Coronary artery (tissue), 2 donors: ENCODE data around the gene FOXN3.
"Not testable (repeated sequence)": the region's sequence is repeated elsewhere in the genome, so short reads cannot be mapped to it uniquely, and the experiment has no call there.

Experiments used
- DNase-seq: peaks from one replicate; pipeline ENCODE4 v3.0.0-alpha.2; 2017; ENCODE audit warnings: low spot score
- H3K27ac ChIP-seq, 2 donors: fragments of 200-600 bp; sonication (generic); one replicate each; pipeline ENCODE4 v1.5.1; 2016 to 2019
- H3K4me3 ChIP-seq: fragments of 200-600 bp; sonication (generic); 2 replicates; pipeline ENCODE4 v1.5.1; 2016; ENCODE audit warnings: mild to moderate bottlenecking, moderate library complexity
- TF ChIP-seq, protein P1 (sequence below): fragments of 200-600 bp; sonication (generic); IDR thresholded peaks from one replicate; pipeline ENCODE4 v1.5.1; 2019; ENCODE audit warnings: antibody characterized with exemption

FOXN3 gene

DNA sequence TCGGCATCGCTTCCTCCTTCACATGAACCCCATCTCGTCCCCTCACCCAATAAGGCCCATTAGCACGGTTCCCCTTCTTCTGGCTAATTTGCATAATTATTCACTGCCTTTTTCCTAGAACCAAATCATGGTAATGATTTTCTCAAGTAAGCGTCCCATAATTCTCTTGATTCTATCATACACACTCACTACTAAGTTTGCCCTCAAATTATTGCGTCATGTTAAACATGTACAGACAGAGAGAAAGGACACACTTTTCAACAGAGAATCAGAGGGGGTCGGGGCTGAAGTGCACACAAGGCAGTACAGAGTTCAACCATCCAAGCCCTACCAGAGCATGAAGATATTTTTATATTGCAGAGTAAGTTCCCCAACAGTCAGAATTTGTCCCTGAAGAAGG is 256.6 kb downstream of the FOXN3 start:
- DNase-seq = no peak
- H3K27ac ChIP-seq = no peak overlapping the region
- no peak overlapping the region for H3K4me3 ChIP-seq
- TF ChIP-seq, protein P1, sequence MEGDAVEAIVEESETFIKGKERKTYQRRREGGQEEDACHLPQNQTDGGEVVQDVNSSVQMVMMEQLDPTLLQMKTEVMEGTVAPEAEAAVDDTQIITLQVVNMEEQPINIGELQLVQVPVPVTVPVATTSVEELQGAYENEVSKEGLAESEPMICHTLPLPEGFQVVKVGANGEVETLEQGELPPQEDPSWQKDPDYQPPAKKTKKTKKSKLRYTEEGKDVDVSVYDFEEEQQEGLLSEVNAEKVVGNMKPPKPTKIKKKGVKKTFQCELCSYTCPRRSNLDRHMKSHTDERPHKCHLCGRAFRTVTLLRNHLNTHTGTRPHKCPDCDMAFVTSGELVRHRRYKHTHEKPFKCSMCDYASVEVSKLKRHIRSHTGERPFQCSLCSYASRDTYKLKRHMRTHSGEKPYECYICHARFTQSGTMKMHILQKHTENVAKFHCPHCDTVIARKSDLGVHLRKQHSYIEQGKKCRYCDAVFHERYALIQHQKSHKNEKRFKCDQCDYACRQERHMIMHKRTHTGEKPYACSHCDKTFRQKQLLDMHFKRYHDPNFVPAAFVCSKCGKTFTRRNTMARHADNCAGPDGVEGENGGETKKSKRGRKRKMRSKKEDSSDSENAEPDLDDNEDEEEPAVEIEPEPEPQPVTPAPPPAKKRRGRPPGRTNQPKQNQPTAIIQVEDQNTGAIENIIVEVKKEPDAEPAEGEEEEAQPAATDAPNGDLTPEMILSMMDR = no peak

- Histone ChIP-seq H3K4me3 (no peak overlapping the region), H3K27ac (no peak overlapping the region)
- DNase-seq = no peak
- TF ChIP-seq, protein P1 = no peak
These were observed 258.3 kb downstream of the FOXN3 start for GRCh38 chr14:89158701-89159100.

DNA sequence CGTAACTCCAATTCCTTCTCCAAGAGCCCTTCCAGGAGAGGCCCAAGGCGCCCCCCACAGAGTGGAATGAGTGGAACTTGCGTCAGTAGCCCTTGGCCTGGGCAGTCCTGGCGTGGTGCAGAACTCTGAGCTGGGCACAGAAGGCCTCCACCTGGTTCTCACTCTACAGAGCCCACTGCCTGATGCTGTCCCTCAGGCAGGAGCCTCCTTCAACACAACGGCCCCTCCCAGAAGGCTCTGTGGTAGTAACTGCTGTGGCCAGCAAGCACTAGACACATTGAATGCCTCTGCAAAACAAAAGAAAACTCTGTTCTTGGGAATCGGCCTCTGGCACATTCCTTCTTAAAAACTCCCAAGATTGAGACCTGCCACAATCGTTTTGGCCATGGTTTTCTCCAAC is 258.9 kb downstream of the FOXN3 start:
- not testable (repeated sequence) for H3K27ac ChIP-seq, H3K4me3 ChIP-seq, DNase-seq

- H3K4me3 ChIP-seq = no peak overlapping the region
- TF ChIP-seq, protein P1 = no peak
- no peak overlapping the region for H3K27ac ChIP-seq
- DNase-seq = no peak
These were observed 261.5 kb downstream of the FOXN3 start for GRCh38 chr14:89155491-89155890.

DNA sequence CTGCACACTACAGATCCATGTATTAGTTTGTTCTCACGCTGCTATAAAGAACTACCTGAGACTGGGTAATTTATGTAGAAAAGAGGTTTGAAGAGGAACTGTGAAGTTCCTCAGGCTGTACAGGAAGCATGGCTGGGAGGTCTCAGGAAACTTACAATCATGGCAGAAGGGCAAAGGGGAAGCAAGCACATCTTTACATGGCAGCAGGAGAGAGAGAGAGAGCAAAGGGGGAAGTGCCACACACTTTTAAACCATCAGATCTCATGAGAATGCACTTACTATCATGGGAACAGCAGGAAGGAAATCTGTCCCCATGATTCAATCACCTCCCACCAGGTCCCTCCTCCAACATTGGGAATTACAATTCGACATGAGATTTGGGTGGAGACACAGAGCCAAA is 265.3 kb downstream of the FOXN3 start:
- DNase-seq, H3K27ac ChIP-seq, H3K4me3 ChIP-seq: not testable (repeated sequence)

DNA sequence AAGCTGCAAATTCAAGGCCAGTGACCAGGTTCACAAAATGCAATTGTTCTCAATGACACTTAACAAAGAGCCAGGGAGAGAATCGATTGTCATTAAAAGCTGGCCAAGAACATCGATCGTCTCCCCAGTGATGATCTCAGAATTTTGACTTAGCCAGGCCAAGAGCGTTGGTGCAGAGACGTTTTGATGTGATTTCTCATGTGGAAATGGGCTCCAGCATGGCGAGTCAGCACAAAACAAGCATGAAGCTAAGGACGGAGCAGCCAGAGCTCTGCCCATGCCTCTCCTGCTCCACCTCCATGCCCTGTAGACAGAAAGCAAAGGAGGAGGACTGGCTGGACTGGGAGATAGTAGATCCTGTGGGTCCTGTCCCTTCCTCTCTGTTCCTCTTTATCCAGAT is 270.8 kb downstream of the FOXN3 start:
- no peak for DNase-seq
- TF ChIP-seq, protein P1 = no peak

GRCh38 chr14:89144642-89145041 is 272.4 kb downstream of the FOXN3 start:
- TF ChIP-seq, protein P1 = no peak
- no peak overlapping the region for H3K27ac ChIP-seq
- no peak overlapping the region for H3K4me3 ChIP-seq
- no peak for DNase-seq

More for the DNA sequence above, 270.8 kb downstream of the FOXN3 start:
- H3K4me3 ChIP-seq = no peak overlapping the region
- H3K27ac ChIP-seq = no peak overlapping the region

DNA sequence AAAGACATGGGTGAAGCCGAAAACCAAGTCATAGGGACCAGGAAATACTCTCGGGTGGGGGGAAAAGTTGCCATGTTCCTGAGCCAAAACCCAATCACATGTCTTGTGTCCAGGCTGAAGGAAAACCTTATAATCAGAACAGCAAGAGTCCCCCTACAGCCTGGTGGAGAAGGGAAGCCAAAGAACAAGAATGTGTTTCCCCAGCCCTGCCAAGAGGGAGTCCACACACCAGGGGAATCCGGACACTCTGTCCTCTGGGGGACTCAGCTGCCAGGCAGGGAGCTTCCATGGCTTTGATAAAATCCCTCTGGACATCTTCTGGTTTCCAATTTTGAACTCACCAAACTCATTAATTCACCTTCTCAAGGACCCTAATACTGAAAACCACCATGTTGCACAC is 273.0 kb downstream of the FOXN3 start:
- no peak for DNase-seq
- H3K27ac ChIP-seq = no peak overlapping the region
- TF ChIP-seq, protein P1 = no peak

More for the DNA sequence above, 273.0 kb downstream of the FOXN3 start:
- H3K4me3 ChIP-seq = no peak overlapping the region
